Keratinocyte (primary cell): ENCODE measurements around the gene PSD2.

ENCODE experiments used
- CTCF ChIP-seq, 3 experiments: IDR thresholded peaks in 1 of 3; conservative IDR thresholded peaks in 1 of 3; optimal IDR thresholded peaks in 1 of 3; 2 replicates in 2 of 3; 3 replicates in 1 of 3; pipeline versions ENCODE3 to v1.5.1; 2011; ENCODE audit warnings: low read length in 3 of 3, mild to moderate bottlenecking in 3 of 3, moderate library complexity in 2 of 3, control low read depth in 1 of 3, inconsistent platforms in 1 of 3; ENCODE audit not compliant: insufficient read depth in 2 of 3; ENCODE audit errors: extremely low read depth in 1 of 3
- EZH2 ChIP-seq: IDR thresholded peaks from one replicate; pipeline ENCODE4 v1.6.1; 2012; ENCODE audit warnings: inconsistent platforms, mild to moderate bottlenecking, low read length, moderate library complexity

- no peak for TF ChIP-seq CTCF (optimal IDR thresholded peaks at IDR 0.05 in 1 of 3, IDR thresholded peaks at IDR 0.05 in 1 of 3, conservative IDR thresholded peaks at IDR 0.05 in 1 of 3; ENCODE audit: extremely low read depth in 1 of 3, insufficient read depth in 2 of 3, low read length in 3 of 3)
- TF ChIP-seq EZH2 = peak; percentile 91
Measured at GRCh38 chr5:139747583-139748504, 47.8 kb upstream of the PSD2 start.
